B cell (primary cell): ENCODE results near the gene PMF1. TPM values are rescaled to one million over a fixed set of nuclear protein-coding genes. Genes with fewer than 3 reads are reported as not detected.

Experiments used
- ATAC-seq: fragments of 200-7000 bp; cut with Tn5 transposase; one replicate; pipeline ENCODE4 v1.10.0; 2021; ENCODE audit warnings: low read depth, mild to moderate bottlenecking, moderate number of reproducible peaks, moderate library complexity
- CTCF ChIA-PET: fragments of 350-600 bp; sonication (Branson Sonifier 250); formaldehyde crosslinking; loops from one replicate; lab custom pipeline; 2021; ENCODE audit warnings: antibody characterized with exemption, inconsistent platforms; lab: Charles Lee
- POLR2A ChIA-PET: fragments of 350-600 bp; sonication (Branson Sonifier 250); formaldehyde crosslinking; loops from one replicate; lab custom pipeline; 2021; ENCODE audit warnings: antibody characterized with exemption; lab: Charles Lee
- DNase-seq: peaks from one replicate; pipeline ENCODE4 v3.0.0; 2013
- H2AFZ ChIP-seq: 2 replicates; pipeline ENCODE4 v1.6.1; 2012; ENCODE audit warnings: mild to moderate bottlenecking, low read depth, low read length; ENCODE audit not compliant: insufficient read depth, poor library complexity, severe bottlenecking
- H3K27ac ChIP-seq, 2 donors: 1 replicate in 1 of 2; 2 replicates in 1 of 2; pipeline ENCODE4 v1.5.1; 2012 to 2013; ENCODE audit warnings: low read length in 2 of 2, mild to moderate bottlenecking in 2 of 2, moderate library complexity in 1 of 2
- H3K27me3 ChIP-seq, 4 experiments: fragments of 200-600 bp in 1 of 4; sonication (generic) in 1 of 4; replicated peaks in 1 of 4; 1 replicate in 2 of 4; 2 replicates in 2 of 4; pipeline versions ENCODE4 v1.6.1 to v1.7.0; 2013 to 2016; ENCODE audit warnings: low read length in 3 of 4, mild to moderate bottlenecking in 2 of 4, mixed read lengths in 1 of 4, moderate library complexity in 1 of 4; ENCODE audit not compliant: insufficient read depth in 4 of 4, control insufficient read depth in 3 of 4; ENCODE audit errors: control extremely low read depth in 1 of 4
- H3K36me3 ChIP-seq, 2 experiments: replicated peaks in 1 of 2; 1 replicate in 1 of 2; 2 replicates in 1 of 2; pipeline versions ENCODE4 v1.6.1 to v1.7.1; 2013; ENCODE audit warnings: low read length in 1 of 2; ENCODE audit not compliant: insufficient read depth in 2 of 2, control insufficient read depth in 1 of 2; ENCODE audit errors: control extremely low read depth in 1 of 2, extremely low read depth in 1 of 2
- H3K4me1 ChIP-seq, 2 donors: fragments of 200-600 bp in 1 of 2; sonication (generic) in 1 of 2; 1 replicate in 1 of 2; 2 replicates in 1 of 2; pipeline versions ENCODE4 v1.5.1 to v1.6.1; 2013 to 2017; ENCODE audit warnings: low read length in 2 of 2; ENCODE audit not compliant: control insufficient read depth in 2 of 2, insufficient read depth in 2 of 2
- H3K4me2 ChIP-seq: replicated peaks from 2 replicates; pipeline ENCODE3; 2012; ENCODE audit warnings: mild to moderate bottlenecking, low read depth, low read length; ENCODE audit not compliant: poor library complexity, severe bottlenecking
- H3K4me3 ChIP-seq, 5 experiments: fragments of 200-600 bp in 1 of 5; sonication (generic) in 1 of 5; 1 replicate in 3 of 5; 2 replicates in 2 of 5; pipeline versions ENCODE4 v1.5.1 to v1.7.0; 2011 to 2016; ENCODE audit warnings: low read length in 4 of 5, mild to moderate bottlenecking in 4 of 5, low read depth in 2 of 5, control low read depth in 1 of 5, moderate library complexity in 1 of 5; ENCODE audit not compliant: insufficient read depth in 1 of 5; ENCODE audit errors: control extremely low read depth in 1 of 5, extremely low read depth in 1 of 5
- H3K79me2 ChIP-seq: fragments of 200-600 bp; sonication (generic); one replicate; pipeline ENCODE4 v1.6.0; 2016; ENCODE audit warnings: low read length; ENCODE audit not compliant: control insufficient read depth, insufficient read depth
- H3K9ac ChIP-seq: fragments of 200-600 bp; sonication (generic); 2 replicates; pipeline ENCODE4 v1.6.1; 2017; ENCODE audit warnings: mild to moderate bottlenecking, low read length, moderate library complexity
- H3K9me3 ChIP-seq, 3 donors: one replicate each; pipeline versions ENCODE4 v1.6.1 to v1.7.1; 2013; ENCODE audit warnings: low read length in 2 of 3; ENCODE audit not compliant: control insufficient read depth in 2 of 3, insufficient read depth in 1 of 3; ENCODE audit errors: control extremely low read depth in 1 of 3
- H4K20me1 ChIP-seq: 2 replicates; pipeline ENCODE4 v1.6.0; 2012; ENCODE audit warnings: mild to moderate bottlenecking, low read length; ENCODE audit not compliant: insufficient read depth, control insufficient read depth, poor library complexity, severe bottlenecking
- H3K27ac Mint-ChIP-seq: one replicate; pipeline ENCODE4 v1.8.0; 2021; ENCODE audit warnings: mixed read lengths
- H3K27me3 Mint-ChIP-seq: one replicate; pipeline ENCODE4 v1.8.0; 2021; ENCODE audit warnings: mixed read lengths
- H3K4me1 Mint-ChIP-seq: one replicate; pipeline ENCODE4 v1.8.0; 2021; ENCODE audit warnings: mixed read lengths
- H3K4me3 Mint-ChIP-seq: one replicate; pipeline ENCODE4 v1.8.0; 2021; ENCODE audit warnings: mixed read lengths
- H3K9me3 Mint-ChIP-seq: one replicate; pipeline ENCODE4 v1.8.0; 2022; ENCODE audit warnings: mixed read lengths; ENCODE audit not compliant: insufficient read depth
- EZH2 ChIP-seq: IDR thresholded peaks from 2 replicates; pipeline ENCODE4 v1.6.1; 2012; ENCODE audit warnings: borderline replicate concordance, low read depth, mild to moderate bottlenecking, moderate library complexity, low read length; ENCODE audit not compliant: insufficient read depth, poor library complexity, severe bottlenecking
- WGBS: methylation state at CpG from one replicate; pipeline ENCODE4 v1.1.5; 2013; ENCODE audit warnings: missing lambda C conversion rate; ENCODE audit not compliant: insufficient coverage; 5-methylcytosine and 5-hydroxymethylcytosine counted together
- intact Hi-C: fragments of 100-400 bp; cut with micrococcal nuclease; formaldehyde crosslinking; loops from one replicate; pipeline ENCODE4 v1.10.0; 2022
- polyA plus RNA-seq: library from polyadenylated mRNA; depleted of rRNA; stranded (reverse); fragments of >200 nt; gene quantifications from 2 replicates; pipeline ENCODE4 v1.2.3, GENCODE V29; 2012
- total RNA-seq, 2 donors: library from RNA; stranded (reverse); fragments of 120-200 nt in 1 of 2; gene quantifications; 1 replicate in 1 of 2; 2 replicates in 1 of 2; pipeline versions ENCODE4 v1.2.3 to v1.2.4, GENCODE V29; 2013 to 2022
- TF ChIP-seq, protein P1 (sequence below): fragments of 200-600 bp; IDR thresholded peaks from one replicate; pipeline ENCODE4 v1.8.0; 2022; ENCODE audit warnings: antibody characterized with exemption, mild to moderate bottlenecking

The PMF1 gene
- total and polyA plus RNA-seq, 2 donors (not counting 1 experiment from before 2014, with no cell fraction given) = 58.3 to 101 TPM

GRCh38 chr1:156194300-156194652 is 18.5 kb upstream of the PMF1 start:
- Mint-ChIP-seq H3K27ac (peak overlapping the region; percentile 78), H3K4me1 (peaks cover 40% of the 10 kb centered on the region), H3K9me3 (no peaks in the 10 kb centered on the region), H3K27me3 (no peaks in the 10 kb centered on the region), H3K4me3 (peak overlapping the region; percentile 92)
- WGBS = 15% methylated on average over 14 of the region's 14 CpGs
- Histone ChIP-seq H4K20me1 (peaks cover 18% of the 10 kb centered on the region), H3K4me2 (peak overlapping the region; percentile 88), H3K9ac (peak overlapping the region; percentile 84), H3K27ac (peak overlapping the region; percentile 53 to 79), H3K4me1 (peaks cover 10 to 14% of the 10 kb centered on the region in 2 donors), H2AFZ (peak overlapping the region; percentile 87), H3K79me2 (peaks cover 54% of the 10 kb centered on the region), H3K4me3 (peak overlapping the region; percentile 61 to 94 (median 83)), H3K27me3 (no peaks in the 10 kb centered on the region), H3K9me3 (peaks cover 0 to under 1% (median 0%) of the 10 kb centered on the region in 3 donors), H3K36me3 (peaks cover 0 to 23% of the 10 kb centered on the region in 2 experiments)
- no peak for DNase-seq
- POLR2A ChIA-PET = interaction anchor here (1.0 to 1.1 kb wide), 2 partner anchors 19 to 47 kb away, joined by 4 to 8 read pairs; partner anchors contain the start of gene PMF1
- no peak for ATAC-seq
- intact Hi-C loops = loop anchor here (1.0 to 5.0 kb wide), 6 partner anchors 19 to 337 kb away; partner anchors contain the start of genes CCT3, GON4L, PMF1 and SMG5
- CTCF ChIA-PET = interaction anchor here (1.7 to 2.1 kb wide), 3 partner anchors 18 to 39 kb away, joined by 7 to 8 read pairs (median 8); partner anchors contain the start of gene PMF1
- TF ChIP-seq, protein P1, sequence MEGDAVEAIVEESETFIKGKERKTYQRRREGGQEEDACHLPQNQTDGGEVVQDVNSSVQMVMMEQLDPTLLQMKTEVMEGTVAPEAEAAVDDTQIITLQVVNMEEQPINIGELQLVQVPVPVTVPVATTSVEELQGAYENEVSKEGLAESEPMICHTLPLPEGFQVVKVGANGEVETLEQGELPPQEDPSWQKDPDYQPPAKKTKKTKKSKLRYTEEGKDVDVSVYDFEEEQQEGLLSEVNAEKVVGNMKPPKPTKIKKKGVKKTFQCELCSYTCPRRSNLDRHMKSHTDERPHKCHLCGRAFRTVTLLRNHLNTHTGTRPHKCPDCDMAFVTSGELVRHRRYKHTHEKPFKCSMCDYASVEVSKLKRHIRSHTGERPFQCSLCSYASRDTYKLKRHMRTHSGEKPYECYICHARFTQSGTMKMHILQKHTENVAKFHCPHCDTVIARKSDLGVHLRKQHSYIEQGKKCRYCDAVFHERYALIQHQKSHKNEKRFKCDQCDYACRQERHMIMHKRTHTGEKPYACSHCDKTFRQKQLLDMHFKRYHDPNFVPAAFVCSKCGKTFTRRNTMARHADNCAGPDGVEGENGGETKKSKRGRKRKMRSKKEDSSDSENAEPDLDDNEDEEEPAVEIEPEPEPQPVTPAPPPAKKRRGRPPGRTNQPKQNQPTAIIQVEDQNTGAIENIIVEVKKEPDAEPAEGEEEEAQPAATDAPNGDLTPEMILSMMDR = no peak
- TF ChIP-seq EZH2 = no peak

- WGBS = 83% methylated on average over 4 of the region's 4 CpGs
- Histone ChIP-seq H3K4me2 (no peak overlapping the region), H3K9me3 (no peaks in the 10 kb centered on the region), H3K9ac (no peak overlapping the region), H3K36me3 (peaks cover 0 to 35% of the 10 kb centered on the region in 2 experiments), H3K27me3 (no peaks in the 10 kb centered on the region), H2AFZ (no peak overlapping the region), H3K4me1 (peaks cover 10 to 14% of the 10 kb centered on the region in 2 donors), H3K79me2 (peaks cover 67% of the 10 kb centered on the region), H4K20me1 (peaks cover 29% of the 10 kb centered on the region), H3K27ac (no peak overlapping the region), H3K4me3 (no peak overlapping the region)
- Mint-ChIP-seq H3K4me1 (peaks cover 47% of the 10 kb centered on the region), H3K4me3 (peak overlapping the region; percentile 63), H3K27ac (no peak overlapping the region), H3K27me3 (no peaks in the 10 kb centered on the region), H3K9me3 (no peaks in the 10 kb centered on the region)
- DNase-seq (no peak), ATAC-seq (no peak)
- TF ChIP-seq, protein P1 = no peak
- TF ChIP-seq EZH2 = no peak
- intact Hi-C loops = no loop called here
- POLR2A ChIA-PET = no interaction called here
- CTCF ChIA-PET = interaction anchor here (5.7 kb wide), 1 partner anchor 30 kb away, joined by 27 read pairs; no protein-coding TSS in a partner anchor
Observed at GRCh38 chr1:156195853-156196252, 17.0 kb upstream of the PMF1 start.
